GM19395 (cell line): ENCODE results near the gene GRK6.

ENCODE experiments used
- ATAC-seq: cut with Tn5 transposase; IDR thresholded peaks from one replicate; pipeline ENCODE4 v1.9.1; 2021; ENCODE audit warnings: mild to moderate bottlenecking, moderate library complexity; ENCODE audit not compliant: unreplicated experiment

The GRK6 gene

GRCh38 chr5:177426566-177427210 lies at the start of gene GRK6:
Gene GRK6, plus strand, starts transcription at chr5:177426676. Its CDS starts 170 bp downstream, at chr5:177426846.
- no peak for ATAC-seq

GRCh38 chr5:177377851-177378776 lies 48.4 kb upstream of the GRK6 start:
- ATAC-seq, result no peak

- ATAC-seq, result peak; percentile 84
Observed at GRCh38 chr5:177378884-177379883, 47.3 kb upstream of the GRK6 start.

- no peak for ATAC-seq
Observed at GRCh38 chr5:177380805-177381126, 45.7 kb upstream of the GRK6 start.

GRCh38 chr5:177382423-177383029 lies 44.0 kb upstream of the GRK6 start:
- ATAC-seq, result no peak

- no peak for ATAC-seq
Observed at GRCh38 chr5:177383181-177383580, 43.3 kb upstream of the GRK6 start.

GRCh38 chr5:177384134-177384533 lies 42.3 kb upstream of the GRK6 start, which contains the start of gene SLC34A1:
Gene SLC34A1, plus strand, starts transcription at chr5:177384434. Its CDS starts 1,308 bp downstream, at chr5:177385742.
- ATAC-seq, result no peak

- ATAC-seq, result no peak
Observed at GRCh38 chr5:177385720-177386119, 40.8 kb upstream of the GRK6 start.

GRCh38 chr5:177386542-177386941 lies 39.9 kb upstream of the GRK6 start:
- ATAC-seq, result no peak

- ATAC-seq, result no peak
Observed at GRCh38 chr5:177387405-177387804, 39.1 kb upstream of the GRK6 start.

GRCh38 chr5:177388521-177389052 lies 37.9 kb upstream of the GRK6 start:
- ATAC-seq, result no peak

GRCh38 chr5:177389241-177390169 lies 37.0 kb upstream of the GRK6 start:
- peak; percentile 52 for ATAC-seq

GRCh38 chr5:177390363-177391300 lies 35.8 kb upstream of the GRK6 start:
- peak; percentile 71 for ATAC-seq

- no peak for ATAC-seq
Observed at GRCh38 chr5:177392765-177393164, 33.7 kb upstream of the GRK6 start.

GRCh38 chr5:177393206-177393765 lies 33.2 kb upstream of the GRK6 start:
- no peak for ATAC-seq

GRCh38 chr5:177393990-177394389 lies 32.5 kb upstream of the GRK6 start:
- no peak for ATAC-seq

- no peak for ATAC-seq
Observed at GRCh38 chr5:177396078-177396477, 30.4 kb upstream of the GRK6 start.

GRCh38 chr5:177396807-177397206 lies 29.7 kb upstream of the GRK6 start:
- no peak for ATAC-seq
